K562 (cell line): Measurements from ENCODE around the gene MLN. TPM values are rescaled to one million over a fixed set of nuclear protein-coding genes. Genes with fewer than 3 reads are reported as not detected.

ENCODE experiments used
- ARHGAP35 ChIP-seq: fragments of 450-650 bp; IDR thresholded peaks from 2 replicates; pipeline ENCODE4 v1.6.1; 2018; ENCODE audit not compliant: partially characterized antibody
- BRF2 ChIP-seq: IDR thresholded peaks from 3 replicates; pipeline ENCODE4 v1.6.1; 2011; ENCODE audit warnings: borderline replicate concordance, mild to moderate bottlenecking; ENCODE audit not compliant: insufficient read length, insufficient read depth
- CHD2 ChIP-seq: IDR thresholded peaks from 2 replicates; pipeline ENCODE4 v1.6.1; 2011; ENCODE audit warnings: low read depth, low read length
- CREB1 ChIP-seq, 2 experiments: sonication (generic) in 1 of 2; formaldehyde crosslinking in 1 of 2; IDR thresholded peaks; 2 replicates each; pipeline versions ENCODE4 v1.6.1 to v1.8.0; 2012 to 2022; ENCODE audit warnings: inconsistent platforms in 1 of 2, mild to moderate bottlenecking in 1 of 2, missing genetic modification reagents in 1 of 2, moderate library complexity in 1 of 2
- HDAC8 ChIP-seq: fragments of 450-650 bp; IDR thresholded peaks from 2 replicates; pipeline ENCODE4 v1.6.1; 2016; ENCODE audit warnings: mild to moderate bottlenecking, missing genetic modification characterization, moderate library complexity, missing compliant biosample characterization
- HINFP ChIP-seq: fragments of 450-650 bp; conservative IDR thresholded peaks from 2 replicates; pipeline ENCODE4 v1.6.1; 2016; ENCODE audit warnings: missing genetic modification characterization, low read depth, mild to moderate bottlenecking, control low read depth, missing compliant biosample characterization
- ID3 ChIP-seq, 2 experiments: fragments of 250-450 bp in 1 of 2; fragments of 450-650 bp in 1 of 2; sonication (Bioruptor Pico) in 1 of 2; IDR thresholded peaks; 2 replicates each; pipeline versions ENCODE4 v1.6.1 to v1.8.0; 2016 to 2021; ENCODE audit warnings: mild to moderate bottlenecking in 2 of 2, moderate library complexity in 2 of 2, missing compliant biosample characterization in 1 of 2, missing genetic modification characterization in 1 of 2
- MEIS2 ChIP-seq: fragments of 450-650 bp; IDR thresholded peaks from 2 replicates; pipeline ENCODE4 v1.6.1; 2014; ENCODE audit warnings: mild to moderate bottlenecking; ENCODE audit not compliant: partially characterized antibody
- MYBL2 ChIP-seq, 2 experiments: fragments of 450-650 bp in 1 of 2; sonication (generic) in 1 of 2; formaldehyde crosslinking in 1 of 2; IDR thresholded peaks; 2 replicates each; pipeline versions ENCODE4 v1.6.1 to v1.8.1; 2017 to 2022; ENCODE audit warnings: borderline replicate concordance in 1 of 2, inconsistent platforms in 1 of 2, low read depth in 1 of 2, mild to moderate bottlenecking in 1 of 2, missing genetic modification reagents in 1 of 2, moderate library complexity in 1 of 2
- RAD21 ChIP-seq, 2 experiments: fragments of 250-450 bp in 1 of 2; fragments of 450-650 bp in 1 of 2; sonication (Bioruptor Pico) in 1 of 2; formaldehyde crosslinking in 1 of 2; IDR thresholded peaks in 1 of 2; conservative IDR thresholded peaks in 1 of 2; 2 replicates each; pipeline versions ENCODE4 v1.4.0 to v1.8.0; 2020 to 2022; ENCODE audit warnings: mild to moderate bottlenecking in 2 of 2, moderate library complexity in 1 of 2
- RERE ChIP-seq: sonication (generic); formaldehyde crosslinking; IDR thresholded peaks from 2 replicates; pipeline ENCODE4 v1.8.0; 2023; ENCODE audit warnings: missing genetic modification reagents, mild to moderate bottlenecking, borderline replicate concordance
- ZBTB12 ChIP-seq: fragments of 250-450 bp; sonication (Bioruptor Pico); IDR thresholded peaks from 2 replicates; pipeline ENCODE4 v1.4.0; 2020
- ZNF311 ChIP-seq: fragments of 250-450 bp; sonication (Bioruptor Pico); IDR thresholded peaks from 2 replicates; pipeline ENCODE4 v1.4.0; 2020; ENCODE audit warnings: mild to moderate bottlenecking, moderate library complexity
- polyA plus RNA-seq, 8 experiments: library from polyadenylated mRNA; depleted of rRNA in 4 of 8; stranded (reverse) in 5 of 8; unstranded in 3 of 8; fragments of >200 nt; fragmentation: Nextera tagmentation in 2 of 8; fragmentation: Illumina TruSeq in 1 of 8; extraction: Ambion mirVana in 2 of 8; extraction: Trizol in 1 of 8; gene quantifications; 2 replicates each; pipeline versions ENCODE4 v1.2.1 to v1.2.3, GENCODE V29; 2011 to 2014; ENCODE audit warnings: inconsistent platforms in 1 of 8, missing spikeins in 1 of 8
- total RNA-seq, 7 experiments: library from RNA; depleted of rRNA in 6 of 7; stranded (reverse); fragments of >200 nt in 6 of 7; fragmentation: Illumina TruSeq in 2 of 7; extraction: Trizol in 2 of 7; gene quantifications; 2 replicates each; pipeline versions ENCODE4 v1.2.1 to v1.2.3, GENCODE V29; 2011 to 2021; ENCODE audit warnings: low replicate concordance in 1 of 7

MLN gene
- total and polyA plus RNA-seq, 9 of the 15 experiments (the other 6 are each of a cell fraction or from before 2014, with no cell fraction given): not detected

- TF ChIP-seq ZBTB12: peak; percentile 79
- no peak for TF ChIP-seq ARHGAP35
- TF ChIP-seq BRF2: no peak
- TF ChIP-seq CREB1 (IDR thresholded peaks at IDR 0.05): peak; percentile 83
- peak; percentile 89 for TF ChIP-seq CREB1 (CRISPR knock-in tag; IDR thresholded peaks at IDR 0.05)
- 0 out of 2 replicates have a peak, but pooled peaks have one; percentile 26 for TF ChIP-seq CHD2
- 0 out of 4 replicates have a peak, but pooled peaks of 1 of the 2 experiments have one; percentile 5 for TF ChIP-seq RAD21 (CRISPR knock-in tag; conservative IDR thresholded peaks at IDR 0.05 in 1 of 2, IDR thresholded peaks at IDR 0.05 in 1 of 2)
- peak; percentile 95 for TF ChIP-seq MYBL2 (IDR thresholded peaks at IDR 0.05; ENCODE audit: low read depth)
- TF ChIP-seq MYBL2 (CRISPR knock-in tag; IDR thresholded peaks at IDR 0.05; ENCODE audit: borderline replicate concordance): no peak
- no peak for TF ChIP-seq RERE (CRISPR knock-in tag)
- peak; percentile 58 for TF ChIP-seq MEIS2
- TF ChIP-seq HDAC8 (tag): peak; percentile 95
- no peak for TF ChIP-seq HINFP (tag)
- peak; percentile 64; the same call in 1 of the 2 replicates for TF ChIP-seq ZNF311 (CRISPR knock-in tag)
- TF ChIP-seq ID3 (CRISPR knock-in tag; IDR thresholded peaks at IDR 0.05): no peak
- TF ChIP-seq ID3 (tag; IDR thresholded peaks at IDR 0.05): peak; percentile 97
These were observed 14.9 kb downstream of the MLN start, which contains the start of gene LEMD2 (continued) for GRCh38 chr6:33788694-33789549.
